ENCODE measurements around the gene COL15A1.
"Not testable (repeated sequence)": the region's sequence is repeated elsewhere in the genome, so short reads cannot be mapped to it uniquely, and the experiment has no call there.

COL15A1 gene

DNA sequence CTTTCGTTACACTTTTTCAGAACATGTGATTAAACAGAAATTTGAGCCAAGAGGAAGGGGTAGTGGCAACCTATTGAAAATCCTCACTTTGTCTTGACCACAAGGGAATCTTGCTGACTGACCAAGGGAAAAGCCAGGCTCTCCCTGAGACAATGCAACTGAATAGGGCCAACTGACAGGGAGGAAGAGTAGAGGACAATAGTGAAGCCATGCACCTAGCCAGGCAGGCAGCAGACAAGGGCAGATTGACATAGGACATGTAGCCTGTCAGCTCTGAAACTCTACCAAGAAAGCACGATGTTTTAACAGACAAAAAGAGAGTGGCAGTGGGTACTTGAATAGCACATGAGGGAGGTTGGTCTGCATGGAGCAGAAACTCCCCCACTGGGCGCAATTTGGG, 152.7 kb downstream of the COL15A1 start:
- Histone ChIP-seq H3K9me3 (ENCODE audit: insufficient read depth, low read length) (no peaks in the 10 kb centered on the region), H3K36me3 (replicated peaks; ENCODE audit: low read depth, low read length) (no peaks in the 10 kb centered on the region), H3K4me1 (ENCODE audit: low read length) (no peaks in the 10 kb centered on the region), H4K20me1 (ENCODE audit: insufficient read depth, low read length) (no peaks in the 10 kb centered on the region), H3K79me2 (ENCODE audit: low read length) (no peaks in the 10 kb centered on the region), H3K4me2 (ENCODE audit: low read length) (no peak overlapping the region), H3K4me3 (ENCODE audit: low read length) (no peak overlapping the region), H3K27me3 (ENCODE audit: low read depth, low read length) (no peaks in the 10 kb centered on the region), H3K9ac (ENCODE audit: low read length) (no peak overlapping the region), H3K27ac (ENCODE audit: low read length) (no peak overlapping the region), H2AFZ (ENCODE audit: low read depth, low read length) (no peak overlapping the region)
- TF ChIP-seq, protein P1, sequence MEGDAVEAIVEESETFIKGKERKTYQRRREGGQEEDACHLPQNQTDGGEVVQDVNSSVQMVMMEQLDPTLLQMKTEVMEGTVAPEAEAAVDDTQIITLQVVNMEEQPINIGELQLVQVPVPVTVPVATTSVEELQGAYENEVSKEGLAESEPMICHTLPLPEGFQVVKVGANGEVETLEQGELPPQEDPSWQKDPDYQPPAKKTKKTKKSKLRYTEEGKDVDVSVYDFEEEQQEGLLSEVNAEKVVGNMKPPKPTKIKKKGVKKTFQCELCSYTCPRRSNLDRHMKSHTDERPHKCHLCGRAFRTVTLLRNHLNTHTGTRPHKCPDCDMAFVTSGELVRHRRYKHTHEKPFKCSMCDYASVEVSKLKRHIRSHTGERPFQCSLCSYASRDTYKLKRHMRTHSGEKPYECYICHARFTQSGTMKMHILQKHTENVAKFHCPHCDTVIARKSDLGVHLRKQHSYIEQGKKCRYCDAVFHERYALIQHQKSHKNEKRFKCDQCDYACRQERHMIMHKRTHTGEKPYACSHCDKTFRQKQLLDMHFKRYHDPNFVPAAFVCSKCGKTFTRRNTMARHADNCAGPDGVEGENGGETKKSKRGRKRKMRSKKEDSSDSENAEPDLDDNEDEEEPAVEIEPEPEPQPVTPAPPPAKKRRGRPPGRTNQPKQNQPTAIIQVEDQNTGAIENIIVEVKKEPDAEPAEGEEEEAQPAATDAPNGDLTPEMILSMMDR (IDR thresholded peaks at IDR 0.05; ENCODE audit: low read depth, low read length): no peak
- no peak for TF ChIP-seq EZH2phosphoT487 (IDR thresholded peaks at IDR 0.05; ENCODE audit: low read depth)

DNA sequence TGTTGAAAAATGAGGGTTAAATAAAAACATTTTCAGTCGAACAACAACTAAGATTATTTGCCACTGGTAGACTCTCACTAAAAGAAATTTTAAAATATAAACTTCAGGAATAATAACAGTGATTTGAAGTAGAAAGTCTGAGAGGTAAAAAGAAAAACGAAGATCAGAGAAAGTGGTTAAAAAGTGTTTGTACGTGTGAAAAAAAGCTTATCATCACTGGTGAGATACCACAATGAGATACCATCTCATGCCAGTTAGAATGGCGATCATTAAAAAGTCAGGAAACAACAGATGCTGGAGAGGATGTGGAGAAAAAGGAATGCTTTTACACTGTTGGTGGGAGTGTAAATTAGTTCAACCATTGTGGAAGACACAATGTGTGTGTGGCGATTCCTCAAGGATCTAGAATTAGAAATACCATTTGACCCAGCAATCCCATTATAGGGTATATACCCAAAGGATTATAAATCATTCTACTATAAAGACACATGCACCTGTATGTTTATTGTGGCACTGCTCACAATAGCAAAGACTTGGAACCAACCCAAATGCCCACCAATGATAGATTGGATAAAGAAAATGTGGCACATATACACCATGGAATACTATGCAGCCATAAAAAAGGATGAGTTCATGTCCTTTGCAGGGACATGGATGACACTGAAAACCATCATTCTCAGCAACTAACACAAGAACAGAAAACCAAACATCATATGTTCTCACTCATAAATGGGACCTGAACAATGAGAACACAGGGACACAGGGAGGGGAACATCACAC, 156.3 kb downstream of the COL15A1 start:
- H3K4me1 ChIP-seq (ENCODE audit: low read length); H3K4me2 ChIP-seq (ENCODE audit: low read length); H2AFZ ChIP-seq (ENCODE audit: low read depth, low read length); H3K79me2 ChIP-seq (ENCODE audit: low read length); H3K27ac ChIP-seq (ENCODE audit: low read length); H3K4me3 ChIP-seq (ENCODE audit: low read length); H3K27me3 ChIP-seq (ENCODE audit: low read depth, low read length); H3K9ac ChIP-seq (ENCODE audit: low read length); H3K36me3 ChIP-seq (replicated peaks; ENCODE audit: low read depth, low read length); H4K20me1 ChIP-seq (ENCODE audit: insufficient read depth, low read length); H3K9me3 ChIP-seq (ENCODE audit: insufficient read depth, low read length): not testable (repeated sequence)

DNA sequence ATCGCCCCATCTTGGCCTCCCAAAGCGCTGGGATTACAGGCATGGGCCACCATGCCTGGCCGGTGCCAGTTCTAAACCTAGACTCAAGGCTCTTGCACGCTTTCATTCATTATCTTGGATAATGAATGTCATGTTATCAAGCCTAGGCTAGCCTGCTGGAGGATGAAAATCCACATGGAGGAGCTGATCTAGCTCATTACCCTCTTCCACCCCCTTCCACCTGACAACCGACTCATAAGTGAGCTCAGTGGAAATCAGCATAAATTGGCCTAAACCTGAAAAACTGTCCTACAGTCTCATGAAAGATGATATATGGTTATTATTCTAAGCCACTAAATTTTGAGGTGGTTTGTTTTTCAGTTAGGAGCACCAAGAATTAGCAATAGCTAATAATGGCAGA, 157.6 kb downstream of the COL15A1 start:
- Histone ChIP-seq H3K4me3 (ENCODE audit: low read length) (no peak overlapping the region), H3K4me2 (ENCODE audit: low read length) (no peak overlapping the region), H4K20me1 (ENCODE audit: insufficient read depth, low read length) (no peaks in the 10 kb centered on the region), H3K9me3 (ENCODE audit: insufficient read depth, low read length) (no peaks in the 10 kb centered on the region), H3K9ac (ENCODE audit: low read length) (no peak overlapping the region), H3K36me3 (replicated peaks; ENCODE audit: low read depth, low read length) (no peaks in the 10 kb centered on the region), H3K27ac (ENCODE audit: low read length) (no peak overlapping the region), H3K79me2 (ENCODE audit: low read length) (peaks cover 11% of the 10 kb centered on the region), H3K4me1 (ENCODE audit: low read length) (peaks cover 12% of the 10 kb centered on the region), H2AFZ (ENCODE audit: low read depth, low read length) (no peak overlapping the region), H3K27me3 (ENCODE audit: low read depth, low read length) (no peaks in the 10 kb centered on the region)
- no peak for TF ChIP-seq EZH2phosphoT487 (IDR thresholded peaks at IDR 0.05; ENCODE audit: low read depth)
- TF ChIP-seq, protein P1 (IDR thresholded peaks at IDR 0.05; ENCODE audit: low read depth, low read length): no peak

DNA sequence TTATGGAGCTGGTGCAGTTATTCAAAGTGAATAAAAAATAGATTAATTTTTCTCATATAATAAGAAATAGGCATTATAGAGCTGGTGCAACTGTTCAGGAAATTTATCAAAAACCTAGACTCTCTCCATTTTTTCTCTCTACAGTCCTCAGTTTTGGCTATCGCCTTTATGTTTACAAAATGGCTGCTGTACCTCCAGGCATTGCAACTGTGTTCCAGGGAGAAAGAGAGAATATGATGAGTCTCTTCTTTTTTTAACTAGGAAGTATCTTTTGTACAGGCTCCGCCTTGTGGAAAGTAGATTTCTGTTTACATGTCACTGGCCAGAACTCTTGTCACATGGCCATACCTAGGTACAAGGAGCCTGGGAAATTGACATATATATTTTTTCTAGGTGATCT, 158.1 kb downstream of the COL15A1 start:
- no peak overlapping the region for H3K9ac ChIP-seq (ENCODE audit: low read length)
- no peaks in the 10 kb centered on the region for H3K36me3 ChIP-seq (replicated peaks; ENCODE audit: low read depth, low read length)
- no peaks in the 10 kb centered on the region for H3K9me3 ChIP-seq (ENCODE audit: insufficient read depth, low read length)
- H4K20me1 ChIP-seq (ENCODE audit: insufficient read depth, low read length): no peaks in the 10 kb centered on the region
- no peak overlapping the region for H2AFZ ChIP-seq (ENCODE audit: low read depth, low read length)
- H3K27ac ChIP-seq (ENCODE audit: low read length): no peak overlapping the region
- no peak overlapping the region for H3K4me2 ChIP-seq (ENCODE audit: low read length)
- no peaks in the 10 kb centered on the region for H3K27me3 ChIP-seq (ENCODE audit: low read depth, low read length)
- no peak for TF ChIP-seq EZH2phosphoT487 (IDR thresholded peaks at IDR 0.05; ENCODE audit: low read depth)
- TF ChIP-seq, protein P1 (IDR thresholded peaks at IDR 0.05; ENCODE audit: low read depth, low read length): no peak
- H3K4me1 ChIP-seq (ENCODE audit: low read length): peaks cover 16% of the 10 kb centered on the region
- peaks cover 17% of the 10 kb centered on the region for H3K79me2 ChIP-seq (ENCODE audit: low read length)
- no peak overlapping the region for H3K4me3 ChIP-seq (ENCODE audit: low read length)
